Renal cortical epithelial cell (primary cell): ENCODE measurements around the gene RNF4. TPM values are rescaled to one million over a fixed set of nuclear protein-coding genes. Genes with fewer than 3 reads are reported as not detected.
"Not testable (repeated sequence)": the region's sequence is repeated elsewhere in the genome, so short reads cannot be mapped to it uniquely, and the experiment has no call there.

Source experiments
- DNase-seq: peaks from one replicate; pipeline ENCODE4 v3.0.0-alpha.2; 2011; ENCODE audit warnings: low read depth
- total RNA-seq: library from RNA; depleted of rRNA; stranded (reverse); fragments of >200 nt; gene quantifications from 2 replicates; pipeline ENCODE4 v1.2.3, GENCODE V29; 2014

The RNF4 gene
- total RNA-seq, 1 donor from 2014 or later, result 139 TPM

- no peak for DNase-seq
Measured at GRCh38 chr4:2486981-2487380, 18.1 kb downstream of the RNF4 start.

GRCh38 chr4:2487632-2488031, 18.7 kb downstream of the RNF4 start:
- no peak for DNase-seq

GRCh38 chr4:2489081-2489805, 20.3 kb downstream of the RNF4 start:
- no peak for DNase-seq

- DNase-seq, result no peak
Measured at GRCh38 chr4:2489841-2490552, 21.1 kb downstream of the RNF4 start.

- DNase-seq, result no peak
Measured at GRCh38 chr4:2492970-2493369, 24.1 kb downstream of the RNF4 start.

- DNase-seq, result no peak
Measured at GRCh38 chr4:2494992-2495391, 26.1 kb downstream of the RNF4 start.

- DNase-seq, result no peak
Measured at GRCh38 chr4:2497324-2497723, 28.4 kb downstream of the RNF4 start.

- no peak for DNase-seq
Measured at GRCh38 chr4:2497931-2498330, 29.0 kb downstream of the RNF4 start.

- no peak for DNase-seq
Measured at GRCh38 chr4:2500547-2500946, 31.6 kb downstream of the RNF4 start.

GRCh38 chr4:2501034-2501594, 32.2 kb downstream of the RNF4 start:
- DNase-seq, result no peak

- DNase-seq, result no peak
Measured at GRCh38 chr4:2503809-2504208, 34.9 kb downstream of the RNF4 start.

GRCh38 chr4:2507259-2507658, 38.4 kb downstream of the RNF4 start:
- no peak for DNase-seq

GRCh38 chr4:2507855-2508254, 38.9 kb downstream of the RNF4 start:
- DNase-seq, result no peak

GRCh38 chr4:2510351-2511259, 41.7 kb downstream of the RNF4 start:
- no peak for DNase-seq

GRCh38 chr4:2511645-2512131, 42.8 kb downstream of the RNF4 start:
- DNase-seq, result no peak

GRCh38 chr4:2512396-2513135, 43.7 kb downstream of the RNF4 start:
- DNase-seq, result no peak

- DNase-seq, result not testable (repeated sequence)
Measured at GRCh38 chr4:2514193-2514592, 45.3 kb downstream of the RNF4 start.

- DNase-seq, result not testable (repeated sequence)
Measured at GRCh38 chr4:2514944-2515343, 46.0 kb downstream of the RNF4 start.

GRCh38 chr4:2515830-2516550, 47.1 kb downstream of the RNF4 start:
- no peak for DNase-seq

GRCh38 chr4:2516635-2517034, 47.7 kb downstream of the RNF4 start:
- DNase-seq, result no peak
